NAMALWA (cell line): ENCODE results near the gene VSTM2L.

Experiments
- DNase-seq: peaks from one replicate; pipeline ENCODE4 v3.0.0-alpha.2; 2015; ENCODE audit warnings: low spot score

Gene VSTM2L

DNA sequence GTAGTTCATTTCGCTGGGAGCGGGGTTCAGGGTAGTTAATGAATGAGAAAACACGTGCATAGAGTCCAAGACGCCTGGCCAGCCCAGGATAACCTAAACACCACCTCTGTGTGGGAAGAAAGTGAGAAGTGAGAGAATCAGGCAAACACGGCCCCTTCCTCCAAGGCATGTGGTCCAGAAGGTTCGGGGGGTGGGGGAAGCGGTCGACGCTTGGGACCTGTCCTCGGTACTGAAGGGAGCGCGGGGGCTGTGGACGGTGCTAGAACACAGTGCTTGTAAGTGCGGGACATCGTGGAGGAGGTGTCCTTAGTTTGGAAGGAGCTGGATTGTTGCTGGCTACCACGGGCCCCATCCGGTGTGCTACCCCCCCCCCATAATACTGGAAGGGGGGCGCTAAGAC is 1.7 kb upstream of the VSTM2L start:
- no peak for DNase-seq

DNA sequence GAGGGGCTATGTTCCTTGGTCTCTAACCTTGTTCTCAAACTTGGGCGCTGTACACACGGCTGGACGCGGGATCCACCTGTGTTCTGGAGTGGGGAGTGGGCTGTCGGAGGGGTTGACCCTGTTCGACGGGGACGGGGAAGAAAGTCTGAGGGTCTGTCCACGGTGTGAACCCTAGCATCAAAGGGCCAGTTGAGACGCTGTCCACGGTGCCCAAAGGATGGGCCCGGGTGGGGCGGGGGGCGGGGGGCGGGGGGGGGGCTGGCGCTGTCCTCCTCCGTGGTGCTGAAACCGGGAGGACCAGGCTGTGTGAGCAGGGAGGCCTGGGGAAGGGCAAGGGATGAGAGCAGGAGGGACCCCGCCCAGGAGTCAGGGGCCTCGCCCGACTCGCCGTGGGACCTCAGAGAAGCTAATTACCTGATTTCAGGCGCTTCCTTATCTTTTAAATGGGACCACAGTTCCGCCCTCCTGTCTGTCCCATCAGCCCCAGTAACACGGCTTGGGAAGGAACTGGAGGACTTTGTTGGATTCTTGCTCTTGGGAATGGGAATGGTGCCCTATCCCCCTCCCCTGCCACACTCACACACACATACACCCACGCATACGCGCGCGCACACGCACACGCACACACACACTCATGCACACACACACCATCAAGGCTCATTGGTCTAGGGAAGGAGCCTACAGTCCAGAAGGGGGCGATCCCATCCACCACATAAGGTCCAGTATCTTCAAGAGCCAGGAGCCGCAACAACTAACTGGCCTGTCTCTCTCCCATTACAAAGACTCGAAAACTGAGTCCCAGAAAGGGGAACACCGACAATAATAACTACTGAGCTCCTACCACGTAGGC is 1.0 kb upstream of the VSTM2L start:
- peak; percentile 42 for DNase-seq

DNA sequence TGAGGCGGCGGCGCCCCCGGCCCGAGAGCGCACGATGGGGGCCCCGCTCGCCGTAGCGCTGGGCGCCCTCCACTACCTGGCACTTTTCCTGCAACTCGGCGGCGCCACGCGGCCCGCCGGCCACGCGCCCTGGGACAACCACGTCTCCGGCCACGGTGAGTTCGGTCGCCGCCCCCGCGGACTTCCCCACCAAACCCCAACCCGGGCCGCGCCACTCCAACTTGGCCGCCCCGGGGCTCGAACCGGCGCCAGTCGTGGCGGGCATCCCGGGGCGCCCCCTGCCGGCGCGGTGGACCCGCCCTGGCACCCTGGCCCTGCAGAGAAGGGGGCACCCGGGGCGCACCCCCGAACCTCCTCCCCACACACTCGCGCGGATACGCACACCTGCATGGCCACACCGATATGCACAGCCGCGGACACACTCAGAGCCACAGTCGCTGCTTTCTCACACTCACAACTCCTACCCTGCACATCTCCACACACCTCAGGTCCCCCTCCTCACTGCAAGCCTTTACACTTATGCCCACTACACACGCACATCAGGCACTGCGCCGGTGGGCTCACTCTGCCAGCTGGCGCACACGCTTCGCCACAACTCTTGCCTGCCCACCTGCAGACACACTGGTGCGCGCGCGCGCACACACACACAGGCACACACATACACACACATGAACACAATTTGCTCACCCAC is 535 bp downstream of the VSTM2L start:
- no peak for DNase-seq

DNA sequence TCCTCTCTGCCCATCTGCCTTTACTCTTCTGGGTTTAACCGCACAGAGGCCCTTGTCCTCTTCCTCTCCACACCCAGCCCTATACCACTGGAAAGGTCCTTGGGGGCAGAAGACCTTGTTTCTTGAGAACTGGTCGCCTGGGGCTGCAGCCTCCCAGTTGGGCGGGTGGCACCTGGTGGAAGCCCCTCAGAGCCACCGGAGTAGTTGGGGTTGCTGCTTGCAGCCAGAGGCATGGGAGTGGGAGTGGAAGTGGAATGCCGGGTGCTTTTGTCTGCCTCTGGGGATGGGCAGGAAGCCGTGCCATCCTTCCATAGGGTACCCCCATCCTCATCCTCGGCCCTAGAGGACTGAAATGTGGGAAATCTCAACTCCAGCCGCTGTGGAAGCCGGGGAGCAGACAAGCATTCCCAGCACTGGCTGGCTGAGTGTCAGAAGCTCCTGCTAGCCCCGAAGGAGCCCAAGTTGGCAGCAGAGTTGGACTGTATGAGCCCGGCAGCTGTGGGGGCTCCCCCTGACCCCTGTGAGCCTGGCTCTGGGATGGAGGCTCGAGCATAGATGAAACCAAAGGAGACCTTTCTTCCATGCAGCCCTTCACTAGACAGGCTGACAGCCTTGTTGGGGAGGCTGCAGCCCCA is 1.2 kb downstream of the VSTM2L start:
- DNase-seq = no peak

DNA sequence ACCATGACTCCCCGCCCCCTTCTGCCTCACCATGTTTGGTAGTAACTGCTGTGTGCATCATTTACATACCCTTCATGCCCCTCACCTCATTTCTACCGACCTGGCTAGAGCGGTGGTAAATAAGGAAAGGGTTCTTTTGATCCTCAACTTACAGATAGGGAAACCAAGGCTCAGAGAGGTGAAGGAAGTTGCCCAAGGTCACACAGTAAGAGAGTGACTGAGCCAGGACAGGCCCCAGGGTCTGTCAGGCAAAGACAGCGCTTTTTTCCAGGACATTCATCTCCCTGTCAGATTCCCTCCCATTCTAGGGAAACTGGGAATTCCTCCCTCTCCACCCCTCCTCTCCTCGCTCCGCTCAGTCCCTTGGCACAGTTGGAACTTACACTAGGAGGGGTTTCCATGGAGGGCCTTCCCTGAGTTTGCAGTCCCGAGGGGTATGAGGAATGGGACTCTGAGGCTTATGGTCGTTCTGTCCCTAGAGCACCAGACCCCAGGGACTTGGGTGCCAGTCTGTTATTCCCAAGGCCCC is 2.0 kb downstream of the VSTM2L start:
- DNase-seq = no peak

DNA sequence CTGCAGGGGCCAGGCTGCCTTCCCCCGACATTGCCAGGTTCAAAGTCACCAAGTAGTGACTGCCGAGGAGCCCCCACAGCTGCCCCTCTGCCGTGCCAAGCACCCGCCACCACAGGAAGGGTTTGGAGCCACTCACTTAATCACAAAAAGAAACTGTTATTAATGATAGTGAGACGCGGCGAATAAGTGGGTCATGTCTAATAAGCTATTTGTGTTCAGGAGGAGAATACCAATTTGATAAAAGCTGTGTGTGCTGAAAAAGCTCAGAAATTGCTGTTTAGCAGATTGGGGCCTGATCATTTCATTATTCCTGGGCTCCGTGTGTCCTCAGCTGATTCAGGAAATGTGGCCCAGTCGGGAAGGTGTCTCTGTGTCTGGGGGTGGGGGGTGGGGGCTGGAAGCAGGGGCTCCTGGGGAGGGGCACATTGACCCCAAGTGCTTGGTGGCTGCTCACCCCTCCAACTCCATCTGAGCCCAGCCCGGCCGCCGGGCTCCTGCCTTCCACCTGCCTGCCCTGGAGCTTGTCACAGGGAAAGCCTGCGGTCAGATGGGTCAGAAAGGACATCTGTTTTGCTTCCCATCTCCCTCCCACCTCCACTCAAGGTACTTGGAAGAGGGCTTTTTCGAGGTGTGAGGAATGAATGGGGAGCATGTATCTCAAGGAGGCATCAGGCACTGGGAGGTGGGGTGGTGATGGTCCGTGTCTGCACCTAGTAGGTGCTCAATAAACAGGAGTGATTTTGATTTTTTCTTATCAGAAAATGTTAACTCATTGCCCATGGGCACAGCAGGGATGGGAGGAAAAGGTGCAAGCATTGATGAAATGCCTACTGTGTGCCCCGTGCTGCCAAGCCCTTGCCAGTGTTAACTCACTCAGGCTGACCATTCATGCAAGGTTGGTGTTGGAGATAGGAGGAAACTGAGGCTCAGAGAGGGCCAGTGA is 3.0 kb downstream of the VSTM2L start:
- no peak for DNase-seq

DNA sequence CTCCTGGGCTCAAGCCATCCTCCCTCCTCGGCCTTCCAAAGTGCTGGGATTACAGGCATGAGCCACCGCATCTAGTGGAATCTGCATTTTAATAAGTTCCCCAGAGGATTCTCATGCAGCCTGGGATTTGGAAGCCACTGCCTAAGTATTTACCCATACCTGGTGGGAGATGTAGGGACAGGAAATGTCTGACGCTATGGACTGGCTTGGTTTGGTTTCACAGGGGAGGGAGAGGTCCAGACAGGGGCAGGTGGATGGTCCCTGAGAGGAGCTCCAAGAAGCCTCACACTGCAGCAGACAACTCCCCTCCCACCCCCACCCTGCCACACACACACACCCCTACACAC is 4.4 kb downstream of the VSTM2L start:
- no peak for DNase-seq

DNA sequence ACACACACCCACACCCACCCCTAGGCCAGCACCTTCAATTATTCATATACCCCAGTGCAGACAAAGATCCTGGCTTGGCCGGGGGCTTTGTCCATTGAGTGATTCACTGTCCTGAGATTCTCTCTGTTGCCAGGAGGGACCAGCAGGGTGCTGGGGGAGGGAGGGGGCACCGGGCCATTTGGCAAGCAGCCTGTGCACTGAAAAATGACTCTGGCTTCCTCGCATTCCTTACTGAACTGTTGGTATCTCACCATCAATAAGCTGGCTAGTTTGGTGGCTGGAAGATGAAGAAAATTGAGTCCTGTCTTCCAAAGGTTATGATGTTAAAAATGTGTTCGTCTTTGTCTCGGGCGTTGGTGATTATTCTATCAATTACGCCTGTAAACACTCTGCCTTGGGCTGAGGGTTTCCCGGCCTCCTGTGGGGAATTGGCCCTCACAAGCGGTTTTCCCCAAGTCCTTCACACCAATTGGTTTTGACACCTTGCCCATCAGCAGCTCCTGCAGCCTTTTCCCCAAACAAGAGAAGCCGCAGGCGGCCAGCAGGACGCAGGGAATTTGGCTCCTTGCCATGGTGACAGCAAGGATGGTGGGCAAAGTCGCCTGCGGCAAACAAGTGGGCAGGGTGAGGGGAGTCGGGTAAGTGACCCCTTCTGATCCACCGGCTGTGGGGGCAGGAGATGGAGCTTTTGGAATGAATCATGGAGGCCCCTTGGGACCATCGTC is 4.9 kb downstream of the VSTM2L start:
- DNase-seq = no peak

DNA sequence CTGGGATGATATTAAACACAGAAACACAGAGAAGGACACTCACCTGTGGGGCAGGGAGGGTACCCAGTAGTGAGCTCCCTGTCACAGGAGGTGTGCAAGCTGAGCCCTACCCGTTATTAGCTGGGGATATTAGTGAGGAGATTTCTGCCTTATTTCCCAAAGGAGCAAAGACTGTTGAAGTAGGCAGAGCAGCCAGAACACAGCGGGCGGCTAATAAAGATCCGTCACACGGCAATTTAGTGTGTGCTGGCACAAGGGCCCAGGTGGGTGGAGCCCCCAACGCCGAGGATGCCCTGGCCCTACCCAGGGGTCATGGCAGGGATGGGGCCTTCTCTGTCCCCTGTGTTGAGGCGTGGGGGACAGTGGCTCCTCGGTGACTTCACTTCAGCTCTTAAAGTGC is 8.3 kb downstream of the VSTM2L start:
- DNase-seq = no peak

DNA sequence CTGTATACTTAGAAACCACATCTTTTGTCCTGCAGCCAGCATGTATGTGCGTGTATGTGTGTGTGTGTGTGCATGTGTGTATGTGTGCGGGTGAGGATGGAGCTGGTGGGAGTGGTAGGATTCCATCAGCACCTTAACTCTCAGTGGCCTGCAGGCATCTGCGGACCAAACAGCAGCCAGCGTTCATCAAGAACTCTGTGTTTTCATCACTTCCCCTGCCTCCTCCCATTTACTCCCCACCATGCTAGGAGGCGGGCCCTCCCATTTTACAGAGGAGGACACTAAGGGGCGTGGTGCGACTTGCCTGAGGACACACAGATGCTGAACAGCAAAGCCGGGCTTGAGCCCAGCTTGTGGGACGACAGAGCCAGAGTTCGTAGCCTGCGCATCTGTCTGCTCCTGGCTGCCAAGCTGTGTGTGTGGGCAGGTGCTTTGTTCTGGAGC is 8.9 kb downstream of the VSTM2L start:
- peak; percentile 30 for DNase-seq

DNA sequence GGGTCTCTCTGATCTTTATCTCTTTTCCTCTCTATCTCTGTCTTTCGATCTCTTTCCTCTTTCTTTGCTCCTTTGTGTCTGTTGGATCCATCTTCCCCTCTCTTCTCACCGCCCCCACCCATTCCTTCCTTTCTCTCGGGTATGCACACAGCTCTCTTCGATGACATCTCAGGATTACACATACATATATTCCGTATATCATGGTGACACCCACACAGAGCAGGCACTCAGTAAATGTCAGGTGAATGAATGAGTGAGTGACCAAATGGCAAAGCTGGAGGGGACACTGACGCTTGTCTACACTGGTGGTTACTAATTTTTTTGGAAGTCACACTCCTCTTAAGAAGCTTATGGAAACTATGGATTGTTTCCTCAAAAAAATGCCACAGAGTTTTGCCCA is 9.9 kb downstream of the VSTM2L start:
- DNase-seq = no peak

DNA sequence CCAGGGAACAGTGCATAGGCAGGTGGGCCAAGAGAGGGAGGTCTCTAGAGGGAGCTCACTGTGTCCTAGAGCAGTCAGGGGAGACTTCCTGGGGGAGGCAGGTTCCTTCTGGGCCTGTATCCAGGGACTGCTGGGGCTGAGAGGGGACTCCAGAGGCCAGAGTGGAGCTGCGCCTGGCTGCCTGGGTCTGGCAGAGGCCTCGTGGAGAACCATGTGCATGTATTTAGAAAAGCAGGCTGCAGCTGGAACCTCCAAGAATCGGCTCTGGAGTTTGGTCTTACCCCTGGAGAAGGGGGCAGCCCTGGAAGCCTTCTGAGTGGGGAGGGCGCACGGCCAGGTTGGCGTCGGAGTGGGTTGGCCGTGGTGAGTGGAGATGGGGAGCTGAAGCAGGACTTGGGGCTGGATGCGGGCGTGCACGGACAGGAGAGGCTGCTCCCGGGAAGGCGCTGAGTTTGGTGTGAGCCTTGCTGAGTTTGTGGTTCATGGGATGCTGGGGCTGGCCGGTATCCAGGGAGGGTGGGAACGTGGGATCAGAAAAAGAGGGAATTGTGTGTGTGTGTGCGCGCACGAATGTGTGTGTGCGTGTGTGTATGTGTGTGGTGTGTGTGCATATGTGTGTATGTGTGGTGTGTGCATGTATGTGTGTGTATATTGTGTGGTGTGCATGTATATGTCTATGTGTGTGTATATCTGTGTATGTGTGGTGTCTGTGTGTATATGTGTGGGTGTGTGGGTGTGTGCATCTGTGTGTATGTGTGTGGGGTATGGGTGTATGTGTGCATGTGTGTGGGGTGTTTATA is 10.8 kb downstream of the VSTM2L start:
- DNase-seq = no peak

DNA sequence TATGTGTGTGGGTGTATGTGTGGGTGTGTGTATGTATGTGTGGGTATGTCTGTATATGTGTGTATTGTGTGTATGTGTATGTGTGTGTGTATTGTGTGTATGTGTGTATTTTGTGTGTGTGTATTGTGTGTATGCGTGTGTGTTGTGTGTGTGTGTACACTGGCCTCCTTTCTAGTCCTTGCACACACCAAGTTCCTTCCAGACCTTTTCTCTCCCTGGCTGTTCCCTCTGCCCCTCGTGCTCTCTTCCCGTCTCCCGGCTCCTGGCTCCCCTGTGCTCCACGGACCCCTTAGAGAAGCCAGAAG is 11.4 kb downstream of the VSTM2L start:
- no peak for DNase-seq

DNA sequence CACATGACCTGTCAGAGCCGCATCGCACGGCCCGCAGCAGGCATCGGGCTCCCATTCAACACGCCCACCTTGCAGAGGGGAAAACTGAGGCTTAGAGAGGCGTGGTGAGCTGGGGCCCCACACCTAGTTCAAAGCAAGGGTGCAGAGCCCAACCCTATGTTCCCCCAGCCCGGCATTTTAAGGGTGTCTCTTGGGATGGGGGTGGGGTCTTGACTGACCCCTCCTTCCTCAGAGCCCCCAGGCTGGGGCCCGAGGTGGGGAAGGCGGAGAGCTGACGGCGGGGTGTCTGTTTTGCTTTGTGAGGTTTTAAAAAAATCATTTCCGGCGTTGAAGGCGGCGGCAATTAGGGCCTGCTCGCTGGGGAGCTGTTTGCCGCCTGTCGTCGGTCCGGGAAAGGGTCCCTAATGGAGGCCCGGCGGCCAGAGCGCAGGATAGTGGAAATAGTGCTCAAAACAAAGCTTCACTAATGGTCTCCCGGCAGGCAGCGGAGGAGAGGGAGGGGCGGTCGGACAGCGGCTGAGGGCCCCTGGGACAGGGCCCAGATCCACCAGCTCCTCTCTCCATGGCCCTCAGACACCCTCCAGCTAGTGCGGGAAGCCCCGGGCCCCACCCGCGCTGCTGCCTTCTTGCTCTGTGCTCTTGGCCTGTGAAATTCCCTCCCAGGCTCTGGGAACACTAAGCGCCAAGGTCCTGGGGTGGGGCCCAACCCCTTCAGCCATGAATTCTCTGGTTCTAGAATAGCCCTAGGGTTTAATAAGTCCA is 11.9 kb downstream of the VSTM2L start:
- DNase-seq = no peak

DNA sequence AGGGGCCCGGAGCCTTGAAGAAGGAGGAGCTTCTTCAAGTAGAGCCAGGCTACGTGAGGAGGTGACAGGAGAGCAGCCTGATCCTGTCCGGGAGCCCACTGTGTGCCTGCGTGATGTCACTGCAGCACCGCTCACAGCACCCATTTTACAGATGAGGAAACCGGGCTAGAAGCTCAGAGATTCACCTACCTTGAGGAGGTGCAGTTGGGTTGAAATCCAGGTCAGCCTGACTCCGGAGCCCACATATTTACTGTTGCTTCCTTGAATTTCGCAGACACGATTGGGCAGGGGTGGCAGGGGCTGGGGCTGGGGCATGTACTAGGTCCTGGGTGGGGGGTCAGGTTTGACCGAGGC is 12.5 kb downstream of the VSTM2L start:
- no peak for DNase-seq

DNA sequence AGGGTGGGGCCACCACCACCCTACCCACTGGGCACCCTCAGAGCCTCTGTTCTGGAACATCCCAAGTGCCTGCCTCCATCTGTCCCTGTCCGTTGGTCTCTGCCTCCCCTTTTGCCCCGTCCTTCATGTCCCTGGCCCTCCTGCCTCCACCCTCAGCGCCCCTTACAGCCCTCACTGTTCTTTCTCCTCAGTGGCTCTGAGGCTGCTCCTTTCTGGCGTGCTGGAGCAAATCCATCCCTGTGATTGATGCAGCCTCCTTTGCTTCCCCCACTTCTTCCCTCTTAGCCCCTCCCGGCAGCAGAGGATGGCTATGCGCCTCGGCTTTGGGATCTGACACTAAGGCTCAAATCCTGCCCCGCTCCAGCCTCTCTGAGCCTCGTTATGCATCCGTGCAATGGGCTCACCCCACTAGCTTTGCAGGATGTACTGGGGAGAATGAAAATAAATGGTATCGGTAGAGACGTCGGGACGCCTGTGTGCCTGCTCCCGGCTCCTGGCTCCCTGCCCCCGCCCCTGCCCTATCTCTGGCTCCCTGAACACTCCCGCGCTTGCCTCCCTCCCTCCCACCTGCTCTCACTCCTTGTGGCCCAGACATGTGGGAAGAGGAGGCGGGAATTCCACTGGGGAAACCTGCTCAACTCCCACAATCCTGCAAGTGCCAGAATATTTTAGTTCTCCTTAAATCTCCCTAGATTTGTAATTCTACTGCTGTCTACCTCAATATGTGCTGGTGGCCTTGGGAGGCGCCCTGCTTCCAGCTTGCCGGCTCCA is 13.1 kb downstream of the VSTM2L start:
- no peak for DNase-seq

DNA sequence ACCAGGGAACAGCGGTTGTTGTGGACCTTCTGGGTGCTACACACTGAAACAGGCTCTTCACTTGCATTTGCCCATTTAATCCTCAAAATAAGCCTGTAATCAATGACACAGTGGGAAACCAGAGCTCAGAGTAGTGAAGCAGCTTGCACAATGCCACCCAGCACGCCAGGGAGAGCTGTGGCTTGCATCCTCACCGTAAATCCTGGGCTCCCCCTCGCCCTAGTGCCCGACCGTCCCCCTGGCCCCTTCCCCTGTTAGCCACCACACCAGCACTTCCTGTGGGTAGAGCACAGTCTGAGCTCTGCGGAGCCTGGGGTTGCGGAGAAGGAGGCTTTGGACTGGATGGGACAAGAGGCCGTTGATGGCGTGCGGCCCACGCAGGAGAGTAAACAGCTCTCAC is 14.5 kb downstream of the VSTM2L start:
- no peak for DNase-seq

DNA sequence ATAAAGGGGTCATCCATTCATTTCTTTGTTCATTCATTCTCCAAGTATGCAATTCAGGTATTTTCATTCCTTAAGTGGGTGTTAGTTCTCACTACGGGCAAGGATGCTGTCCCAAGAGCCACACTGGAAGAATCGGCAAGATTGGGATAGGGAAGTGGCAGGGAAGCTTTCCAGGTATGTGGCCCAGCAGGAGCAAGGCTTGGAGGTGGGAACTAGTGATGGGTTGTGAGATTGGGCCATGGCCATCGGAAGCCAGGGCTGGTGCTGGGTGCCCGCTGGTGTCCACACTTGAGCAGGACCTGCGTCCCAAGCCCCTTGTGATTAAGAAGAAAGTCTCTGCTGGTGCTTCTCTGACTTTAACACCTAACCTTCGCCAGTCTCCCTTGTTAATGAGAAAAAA is 15.1 kb downstream of the VSTM2L start:
- no peak for DNase-seq

DNA sequence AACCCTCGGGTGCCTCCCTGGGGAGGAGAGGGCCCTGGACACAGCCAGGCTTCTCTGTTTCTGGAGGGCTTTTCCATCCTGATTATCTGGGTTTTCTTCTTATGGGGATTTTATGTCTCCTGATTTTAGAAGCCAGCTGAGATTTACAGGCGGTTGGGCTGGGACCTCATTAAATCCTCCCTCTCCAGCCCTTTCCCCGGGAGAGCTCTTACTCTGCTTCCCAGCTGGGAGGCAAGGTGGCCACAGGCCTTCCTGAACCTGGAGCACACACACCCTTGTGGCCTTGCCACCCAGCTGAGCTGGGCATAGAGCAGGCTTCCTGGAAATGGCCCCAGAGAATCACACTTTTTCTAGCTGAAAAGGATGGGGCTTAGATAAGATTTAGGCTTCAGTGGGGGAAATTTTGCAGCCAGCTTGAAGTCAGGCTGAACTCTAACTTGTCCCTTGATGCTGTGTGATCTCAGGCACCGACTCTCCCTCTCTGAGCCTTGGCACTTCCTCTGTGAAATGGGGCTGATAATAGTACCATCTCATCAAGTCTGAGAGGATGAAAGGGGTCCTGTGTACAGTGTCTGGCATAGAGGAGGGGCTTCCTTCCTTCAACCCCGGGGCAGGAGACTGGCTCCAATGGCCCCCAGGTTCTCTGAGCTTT is 16.6 kb downstream of the VSTM2L start:
- DNase-seq = no peak
